HG02884 (cell line): ENCODE data around the gene ZIC5.

Experiments used
- ATAC-seq: cut with Tn5 transposase; IDR thresholded peaks from one replicate; pipeline ENCODE4 v1.9.1; 2021; ENCODE audit warnings: mild to moderate bottlenecking, moderate library complexity; ENCODE audit not compliant: unreplicated experiment

Gene ZIC5

GRCh38 chr13:99971576-99972189, at the start of gene ZIC5:
TSS of gene ZIC5 (minus strand) at chr13:99971767. CDS start at chr13:99971603, 164 bp downstream.
- ATAC-seq: no peak

- ATAC-seq: no peak
These were observed 48.3 kb upstream of the ZIC5 start for GRCh38 chr13:100019780-100020356.

- ATAC-seq: no peak
These were observed 43.1 kb upstream of the ZIC5 start for GRCh38 chr13:100014621-100015020.

DNA sequence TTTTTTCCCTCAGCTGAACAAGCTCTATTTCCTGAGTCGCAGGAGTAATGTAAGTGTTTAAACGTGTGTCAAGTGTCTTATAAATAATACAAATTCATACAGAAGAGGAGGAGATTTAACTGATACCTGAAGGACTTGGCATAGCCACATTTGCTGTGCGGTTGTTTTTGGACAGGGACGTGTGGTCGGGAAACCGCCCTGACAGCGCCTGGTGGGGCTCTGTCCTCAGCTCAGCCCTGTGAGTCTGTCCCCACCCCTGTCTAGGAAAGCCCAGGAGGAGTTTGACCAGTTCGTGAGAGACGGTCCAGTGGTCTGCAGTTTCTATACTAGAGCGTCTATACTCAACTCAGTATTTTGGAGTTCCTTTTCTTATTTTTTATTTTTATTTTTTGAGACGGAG, 26.7 kb upstream of the ZIC5 start:
- no peak for ATAC-seq

DNA sequence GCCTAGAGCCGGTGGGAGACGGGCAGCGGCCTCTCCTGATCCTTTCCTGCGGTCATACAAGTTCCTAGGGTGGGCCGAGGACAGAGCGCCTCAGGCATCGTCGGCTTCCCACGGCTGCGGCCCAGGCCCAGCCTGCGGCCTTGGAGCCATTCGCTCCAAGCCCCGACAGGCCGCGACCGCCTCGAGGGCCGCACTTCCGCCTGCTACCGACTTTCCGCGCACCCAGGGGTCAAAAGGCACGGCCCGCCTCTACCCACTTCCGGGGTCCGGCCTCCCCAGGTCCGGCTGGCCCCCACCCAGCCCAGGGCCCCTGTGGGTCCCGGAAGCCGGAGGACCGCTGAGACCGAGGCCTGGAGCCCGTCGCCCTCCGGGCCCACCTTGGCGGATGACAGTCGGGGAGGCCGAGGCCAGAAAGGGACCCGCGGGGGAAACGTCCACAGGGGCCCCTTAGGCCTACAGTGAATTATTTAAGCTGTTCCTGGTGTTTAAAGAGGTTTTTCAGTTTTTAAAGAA, 26.2 kb upstream of the ZIC5 start:
- ATAC-seq: no peak

- ATAC-seq: no peak
These were observed 24.9 kb upstream of the ZIC5 start for GRCh38 chr13:99996381-99996973.

GRCh38 chr13:99995589-99996380, 24.2 kb upstream of the ZIC5 start:
- no peak for ATAC-seq

DNA sequence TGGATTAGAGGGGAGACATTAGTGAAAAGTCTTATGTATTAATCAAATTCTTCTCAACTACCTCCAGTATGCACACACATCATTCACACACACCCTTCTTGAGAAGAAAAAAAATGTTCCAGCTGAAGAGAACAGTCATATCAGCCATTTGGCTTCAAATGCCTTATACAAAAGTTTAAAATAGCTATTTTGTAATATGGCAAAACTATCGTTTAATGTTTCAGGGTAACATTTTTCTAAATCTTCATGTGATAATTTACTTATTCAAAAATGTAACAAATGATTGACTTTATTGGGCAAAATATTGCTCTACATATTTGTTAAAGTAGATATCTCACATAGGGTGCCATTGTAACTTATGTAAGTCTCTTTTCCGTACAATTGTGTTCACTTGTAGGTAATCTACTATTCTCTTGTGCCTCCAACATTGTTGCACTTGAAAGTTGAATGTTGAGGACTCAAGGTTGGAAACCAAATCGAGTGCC, 23.6 kb upstream of the ZIC5 start:
- ATAC-seq: no peak

DNA sequence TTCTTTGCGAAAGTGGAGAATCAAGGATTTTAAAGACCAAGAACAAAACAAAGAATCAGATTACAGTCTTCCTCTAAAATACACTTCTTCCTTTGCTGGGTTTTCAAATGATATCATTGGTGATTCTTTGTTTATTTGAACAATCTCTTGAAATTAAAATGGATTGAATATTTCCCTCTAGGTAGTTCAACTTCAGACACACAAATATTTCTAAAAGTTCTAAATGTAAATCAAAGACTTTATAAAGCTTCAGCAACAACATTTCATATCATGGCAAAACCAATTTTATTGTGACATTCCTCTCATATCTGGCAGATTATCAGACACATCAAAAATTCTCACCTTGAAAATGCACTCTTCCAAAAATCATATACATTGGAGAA, 23.1 kb upstream of the ZIC5 start:
- ATAC-seq: no peak

GRCh38 chr13:99993660-99994637, 22.4 kb upstream of the ZIC5 start:
- no peak for ATAC-seq

DNA sequence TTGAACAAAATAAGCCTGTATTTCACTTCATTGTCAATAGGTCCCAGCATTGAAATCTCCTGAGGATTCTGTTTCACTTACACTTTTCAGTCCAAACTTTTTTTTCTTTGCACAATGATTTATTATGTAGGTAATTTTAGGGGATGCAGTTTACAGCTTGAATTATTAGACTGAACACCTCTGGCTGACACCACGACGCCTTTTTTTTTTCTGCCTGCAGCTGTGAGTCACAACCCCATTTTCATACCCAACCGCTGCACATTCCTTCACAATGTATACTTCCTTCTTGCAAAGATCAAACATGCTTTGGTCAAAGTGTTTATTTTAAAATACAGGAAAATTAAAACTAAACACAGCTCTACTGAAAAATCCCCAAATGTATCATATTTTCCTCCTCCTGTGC, 21.4 kb upstream of the ZIC5 start:
- ATAC-seq: no peak

DNA sequence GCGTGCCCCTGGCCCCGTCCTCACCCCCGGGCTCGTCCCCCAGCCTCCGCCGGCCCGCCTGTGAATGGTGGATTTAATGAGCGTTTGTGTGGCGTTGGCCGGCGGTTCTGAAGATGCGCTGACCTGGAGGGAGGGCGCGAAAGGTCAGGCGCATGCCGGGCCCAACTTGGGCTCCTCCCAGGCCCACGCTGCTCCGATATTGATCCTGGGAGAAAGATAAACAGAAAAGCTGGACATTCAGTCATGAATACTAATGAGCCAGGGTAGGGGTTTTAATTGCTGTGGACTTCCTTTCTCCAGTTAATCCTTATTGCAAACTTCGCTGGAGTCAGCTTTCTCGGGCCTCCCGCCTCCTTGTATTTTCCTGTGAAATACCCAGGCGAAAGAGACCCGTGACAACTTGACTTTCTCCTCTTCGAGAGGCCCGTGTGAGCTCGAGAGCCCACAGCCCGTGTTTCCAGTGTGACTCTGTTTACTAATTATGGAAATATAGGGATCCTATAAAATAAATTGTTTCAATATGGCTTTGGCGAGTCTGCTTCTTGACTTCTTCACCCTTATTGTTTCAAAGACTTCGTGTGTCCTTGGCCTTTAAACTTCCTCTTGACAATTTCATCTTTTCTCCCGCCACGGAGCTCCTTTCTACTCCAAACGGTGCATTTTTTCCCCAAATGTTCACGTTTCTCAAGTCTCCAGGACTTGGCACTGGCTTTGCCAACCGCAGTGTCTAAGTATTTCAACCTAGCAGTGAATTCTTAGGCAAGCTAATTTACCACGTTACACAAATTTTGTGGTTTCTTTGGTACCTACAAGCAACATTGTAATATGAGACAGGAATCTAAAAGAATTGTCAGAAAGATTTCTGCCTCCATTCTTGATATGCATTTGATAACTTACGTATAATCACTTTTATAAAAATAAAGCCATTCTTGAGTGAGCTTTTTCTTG, 20.5 kb upstream of the ZIC5 start:
- ATAC-seq: no peak

DNA sequence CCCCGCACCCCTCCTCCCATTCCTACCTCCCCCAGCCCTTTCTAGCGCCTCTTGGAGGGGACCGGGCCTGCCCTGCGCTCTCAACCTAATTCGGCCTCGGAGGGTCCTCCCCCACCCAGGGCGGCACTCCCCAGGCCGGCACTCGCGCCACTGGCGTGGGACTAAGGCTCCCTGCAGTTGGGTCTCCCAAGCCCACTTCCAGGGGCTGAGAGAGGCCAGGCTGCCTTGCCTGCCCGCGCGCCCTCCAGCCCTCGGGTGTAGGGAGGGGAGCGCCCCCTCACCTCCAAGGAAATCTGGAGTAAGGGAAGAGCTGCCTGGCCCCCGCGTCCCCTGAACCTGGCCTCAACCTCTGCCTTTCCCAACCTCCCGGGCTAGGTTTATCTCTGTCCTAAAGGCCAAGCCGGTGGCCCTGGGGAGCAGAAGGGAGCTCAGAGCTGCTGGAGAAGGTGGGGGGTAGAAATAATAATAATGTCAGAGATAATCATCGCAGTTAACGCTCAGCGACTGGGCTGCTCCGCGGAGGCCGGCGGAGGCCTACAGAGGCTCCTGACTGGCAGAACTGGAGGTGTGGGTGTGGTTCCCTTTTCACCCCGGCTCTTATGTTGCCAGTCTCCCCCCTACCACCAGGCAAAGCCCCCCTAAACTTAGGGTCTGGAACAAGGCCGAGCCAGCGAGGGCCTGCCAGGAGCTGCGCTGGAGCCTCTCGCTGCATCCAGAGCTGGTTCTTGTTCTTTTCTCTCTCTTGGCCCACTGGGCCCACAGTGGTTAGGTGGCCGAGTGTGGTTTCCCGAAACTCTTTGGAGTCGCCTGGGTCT, 19.7 kb upstream of the ZIC5 start:
- ATAC-seq: no peak

DNA sequence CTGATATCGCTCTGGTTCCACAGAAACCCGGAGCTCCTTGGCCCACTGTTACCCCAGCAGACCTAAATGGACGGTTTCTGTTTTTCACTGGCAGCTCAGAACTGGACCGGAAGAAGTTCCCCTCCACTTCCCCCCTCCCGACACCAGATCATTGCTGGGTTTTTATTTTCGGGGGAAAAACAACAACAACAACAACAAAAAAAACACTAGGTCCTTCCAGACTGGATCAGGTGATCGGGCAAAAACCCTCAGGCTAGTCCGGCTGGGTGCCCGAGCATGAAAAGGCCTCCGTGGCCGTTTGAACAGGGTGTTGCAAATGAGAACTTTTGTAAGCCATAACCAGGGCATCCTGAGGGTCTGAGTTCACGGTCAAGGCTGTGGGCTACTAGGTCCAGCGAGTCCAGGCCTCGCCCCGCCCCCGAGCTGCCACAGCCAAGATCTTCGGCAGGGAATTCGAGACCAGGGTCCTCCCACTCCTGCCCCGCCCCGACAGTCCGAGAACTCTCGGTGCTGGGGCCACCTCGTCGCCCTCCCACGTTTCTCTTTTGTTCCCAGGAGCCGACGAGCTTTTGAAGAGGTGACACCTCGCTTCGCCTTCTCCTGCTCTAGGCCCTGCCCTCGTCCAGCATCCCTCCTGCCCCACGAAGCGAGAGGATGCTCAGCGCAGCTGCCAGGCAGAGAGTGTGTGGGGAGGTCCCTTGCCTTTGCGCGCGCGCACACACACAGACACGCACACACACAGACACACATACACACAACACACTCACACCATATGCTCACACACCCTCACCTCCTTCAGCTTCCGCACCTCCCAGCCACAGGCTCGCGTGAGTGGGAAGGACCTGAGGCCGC, 18.8 kb upstream of the ZIC5 start:
- ATAC-seq: no peak

DNA sequence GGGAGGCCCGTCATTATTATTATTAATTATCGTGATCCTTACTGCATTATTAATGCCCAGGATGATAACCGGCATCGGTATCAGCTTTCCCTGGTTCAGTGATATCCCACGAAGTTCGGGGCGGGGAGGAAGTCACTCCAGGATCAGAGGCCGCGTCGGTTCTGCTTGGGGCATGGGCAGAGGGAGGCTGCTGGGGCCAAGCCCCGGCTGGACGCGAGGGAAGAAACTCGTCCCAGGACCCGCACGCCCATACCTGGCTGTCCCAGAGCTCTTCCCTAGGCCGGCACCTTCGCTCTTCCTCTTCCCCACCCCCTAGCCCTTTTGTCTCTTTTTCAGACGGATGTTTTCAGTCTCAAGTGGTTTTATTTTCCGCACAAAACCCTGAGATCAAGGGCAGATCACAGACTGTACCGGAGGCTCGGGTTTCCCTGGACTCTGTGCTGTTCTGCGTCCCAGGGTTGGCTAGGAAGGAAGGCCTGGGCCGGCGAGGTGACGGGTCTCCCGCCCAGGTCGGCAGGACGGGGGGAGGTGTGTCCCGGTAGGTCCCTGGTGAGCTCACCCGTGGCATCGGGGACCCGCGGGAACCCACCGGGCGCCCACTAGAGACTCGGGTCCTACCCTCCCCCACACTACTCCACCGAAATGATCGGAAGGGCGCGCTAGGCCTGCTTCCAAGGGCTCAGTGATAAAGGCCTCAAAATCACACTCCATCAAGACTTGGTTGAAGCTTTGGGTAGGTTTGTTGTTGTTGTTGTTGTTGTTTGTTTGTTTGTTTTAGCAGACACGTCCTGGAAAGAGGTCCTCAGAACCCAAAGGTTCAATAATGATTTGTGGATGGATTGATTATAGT, 17.9 kb upstream of the ZIC5 start:
- no peak for ATAC-seq

DNA sequence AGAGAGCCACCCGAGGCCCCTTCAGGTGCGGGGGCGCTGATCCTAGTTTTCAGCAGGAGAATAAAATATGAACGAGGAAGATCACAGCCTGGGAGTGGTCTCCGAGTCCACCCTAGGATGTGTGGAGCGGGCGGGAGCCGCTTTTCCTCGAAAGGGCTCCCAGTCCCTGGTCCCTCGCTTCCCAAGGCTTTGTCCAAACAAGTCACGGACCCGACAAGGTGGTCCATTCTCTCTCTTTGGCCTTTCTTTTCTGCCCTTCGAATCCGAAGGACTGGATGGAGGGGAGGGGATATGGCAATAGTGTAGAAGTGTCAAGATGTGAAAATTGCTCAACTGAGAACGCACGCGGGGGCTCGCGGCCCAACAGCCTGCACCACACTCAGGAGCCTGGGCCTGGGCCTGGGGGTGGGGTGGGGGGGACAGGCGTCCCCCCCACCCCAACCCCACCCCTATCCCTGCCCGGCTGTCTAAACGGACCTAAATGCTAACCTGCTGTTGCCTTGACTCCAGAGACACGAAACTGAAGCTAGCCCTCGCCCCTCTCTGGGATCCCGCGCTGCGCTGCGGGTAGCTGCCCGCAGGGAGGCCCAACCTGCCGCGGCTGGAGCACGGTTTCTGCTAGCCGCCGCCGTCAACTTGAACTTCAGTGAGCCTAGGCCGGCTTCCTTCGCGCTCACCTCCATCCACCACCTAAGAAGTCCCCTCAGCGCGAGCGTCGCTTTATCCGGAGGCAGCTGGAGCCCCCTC, 17.1 kb upstream of the ZIC5 start:
- ATAC-seq: no peak
